K562 (cell line): ENCODE results near the gene CRACR2B.

Source experiments
- NFIC ChIP-seq: fragments of 450-650 bp; IDR thresholded peaks from 2 replicates; pipeline ENCODE4 v1.6.1; 2017; ENCODE audit warnings: mild to moderate bottlenecking, inconsistent platforms
- POLR2A ChIP-seq: fragments of 450-650 bp; conservative IDR thresholded peaks from 2 replicates; pipeline ENCODE4 v1.6.1; 2016
- SRSF7 ChIP-seq: fragments of 200-400 bp; formaldehyde crosslinking; optimal IDR thresholded peaks from 2 replicates; pipeline ENCODE3; 2017; ENCODE audit warnings: mild to moderate bottlenecking, low read depth, low read length
- TOE1 ChIP-seq, 2 experiments: fragments of 450-650 bp in 1 of 2; sonication (generic) in 1 of 2; formaldehyde crosslinking in 1 of 2; IDR thresholded peaks; 2 replicates each; pipeline versions ENCODE4 v1.7.1 to v1.8.0; 2016 to 2022; ENCODE audit warnings: borderline replicate concordance in 2 of 2, mild to moderate bottlenecking in 2 of 2, antibody characterized with exemption in 1 of 2, inconsistent platforms in 1 of 2, low read depth in 1 of 2, missing genetic modification reagents in 1 of 2, moderate library complexity in 1 of 2
- ZNF133 ChIP-seq: fragments of 250-450 bp; sonication (Bioruptor Pico); IDR thresholded peaks from 2 replicates; pipeline ENCODE4 v1.4.0; 2020; ENCODE audit warnings: mild to moderate bottlenecking
- TF ChIP-seq, protein P1 (sequence below): fragments of 250-450 bp; sonication (Bioruptor Pico); IDR thresholded peaks from 2 replicates; pipeline ENCODE4 v1.4.0; 2020; ENCODE audit warnings: mild to moderate bottlenecking, moderate library complexity, borderline replicate concordance

DNA sequence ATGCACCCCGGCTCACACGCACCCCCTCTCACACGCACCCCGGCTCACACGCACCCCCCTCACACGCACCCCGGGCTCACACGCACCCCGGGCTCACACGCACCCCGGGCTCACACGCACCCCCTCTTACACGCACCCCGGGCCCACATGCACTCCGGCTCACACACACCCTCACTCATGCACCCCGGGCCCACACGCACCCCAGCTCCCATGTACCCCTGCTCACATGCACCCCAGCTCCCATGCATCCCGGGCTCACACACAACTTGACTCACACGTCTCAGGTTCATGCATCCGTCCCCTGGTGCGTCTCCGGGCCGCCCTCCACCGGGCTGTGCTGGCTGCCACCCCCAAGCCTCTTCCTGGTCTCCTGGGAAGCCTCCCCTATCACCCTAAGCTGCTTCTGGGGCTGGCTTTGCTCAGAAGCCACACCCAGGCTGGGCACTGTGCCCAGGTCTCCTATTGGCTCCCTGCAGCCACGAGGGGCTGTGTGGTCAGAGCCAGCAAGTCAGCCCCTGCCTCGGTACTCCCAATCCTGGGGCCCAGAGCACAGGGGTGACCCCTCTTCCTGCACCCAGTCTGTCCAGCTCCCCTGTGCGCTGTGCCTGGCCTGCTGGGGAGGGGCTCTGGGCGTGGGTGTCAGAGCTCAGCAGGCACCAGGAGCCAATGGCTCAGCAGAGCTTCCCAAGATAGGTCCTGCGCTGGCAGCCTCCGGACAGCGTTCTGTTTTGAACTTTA lies 31.8 kb downstream of the CRACR2B start:
- TF ChIP-seq SRSF7 (no peak), NFIC (peak; percentile 75), ZNF133 (CRISPR knock-in tag) (no peak), TOE1 (IDR thresholded peaks at IDR 0.05; ENCODE audit: borderline replicate concordance) (no peak), TOE1 (CRISPR knock-in tag; IDR thresholded peaks at IDR 0.05; ENCODE audit: borderline replicate concordance, low read depth) (no peak), POLR2A (no peak)
- TF ChIP-seq, protein P1, sequence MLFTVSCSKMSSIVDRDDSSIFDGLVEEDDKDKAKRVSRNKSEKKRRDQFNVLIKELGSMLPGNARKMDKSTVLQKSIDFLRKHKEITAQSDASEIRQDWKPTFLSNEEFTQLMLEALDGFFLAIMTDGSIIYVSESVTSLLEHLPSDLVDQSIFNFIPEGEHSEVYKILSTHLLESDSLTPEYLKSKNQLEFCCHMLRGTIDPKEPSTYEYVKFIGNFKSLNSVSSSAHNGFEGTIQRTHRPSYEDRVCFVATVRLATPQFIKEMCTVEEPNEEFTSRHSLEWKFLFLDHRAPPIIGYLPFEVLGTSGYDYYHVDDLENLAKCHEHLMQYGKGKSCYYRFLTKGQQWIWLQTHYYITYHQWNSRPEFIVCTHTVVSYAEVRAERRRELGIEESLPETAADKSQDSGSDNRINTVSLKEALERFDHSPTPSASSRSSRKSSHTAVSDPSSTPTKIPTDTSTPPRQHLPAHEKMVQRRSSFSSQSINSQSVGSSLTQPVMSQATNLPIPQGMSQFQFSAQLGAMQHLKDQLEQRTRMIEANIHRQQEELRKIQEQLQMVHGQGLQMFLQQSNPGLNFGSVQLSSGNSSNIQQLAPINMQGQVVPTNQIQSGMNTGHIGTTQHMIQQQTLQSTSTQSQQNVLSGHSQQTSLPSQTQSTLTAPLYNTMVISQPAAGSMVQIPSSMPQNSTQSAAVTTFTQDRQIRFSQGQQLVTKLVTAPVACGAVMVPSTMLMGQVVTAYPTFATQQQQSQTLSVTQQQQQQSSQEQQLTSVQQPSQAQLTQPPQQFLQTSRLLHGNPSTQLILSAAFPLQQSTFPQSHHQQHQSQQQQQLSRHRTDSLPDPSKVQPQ = no peak
